Lung microvascular endothelial cell (primary cell): ENCODE measurements around the gene TRPC1. TPM values are rescaled to one million over a fixed set of nuclear protein-coding genes. Genes with fewer than 3 reads are reported as not detected.
"Not testable (repeated sequence)": the region's sequence is repeated elsewhere in the genome, so short reads cannot be mapped to it uniquely, and the experiment has no call there.

Source experiments
- DNase-seq, 2 donors: peaks; one replicate each; pipeline versions ENCODE4 v3.0.0 to v3.0.0-alpha.2; 2010; ENCODE audit warnings: low read depth in 2 of 2
- total RNA-seq: library from RNA; depleted of rRNA; stranded (reverse); fragments of >200 nt; gene quantifications from 2 replicates; pipeline ENCODE4 v1.2.1, GENCODE V29; 2014

Gene TRPC1
- total RNA-seq = 3.8 and 4.8 TPM in 2 replicates

DNA sequence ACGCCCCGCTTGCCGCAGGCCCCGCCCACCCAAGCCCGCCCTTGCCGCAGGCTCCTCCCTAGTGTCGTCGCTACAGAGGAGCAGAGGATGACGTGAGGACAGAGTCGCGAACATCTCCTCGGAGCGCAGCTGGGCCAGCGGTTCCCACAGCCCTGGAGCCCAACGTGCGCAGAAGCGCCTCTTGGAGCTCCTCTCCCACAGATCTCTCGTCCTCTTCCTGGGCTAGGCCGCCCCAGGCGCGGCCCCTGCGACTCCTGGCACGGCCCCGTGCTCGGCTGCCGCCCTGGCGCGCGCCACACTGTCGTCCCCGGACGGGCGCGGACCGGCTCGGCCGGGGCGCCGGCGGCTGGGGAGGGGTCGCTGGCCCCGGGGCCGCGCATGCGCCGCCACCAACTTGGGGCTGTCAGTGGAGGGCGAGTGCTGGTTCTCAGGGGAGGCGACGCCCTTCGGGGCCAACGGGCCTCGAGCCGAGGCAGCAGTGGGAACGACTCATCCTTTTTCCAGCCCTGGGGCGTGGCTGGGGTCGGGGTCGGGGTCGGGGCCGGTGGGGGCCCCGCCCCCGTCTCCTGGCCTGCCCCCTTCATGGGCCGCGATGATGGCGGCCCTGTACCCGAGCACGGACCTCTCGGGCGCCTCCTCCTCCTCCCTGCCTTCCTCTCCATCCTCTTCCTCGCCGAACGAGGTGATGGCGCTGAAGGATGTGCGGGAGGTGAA lies at the start of gene TRPC1:
Gene TRPC1 (plus strand): TSS at position 67 of the 714 bp plus-strand sequence. CDS start 526 bp downstream, at position 593.
- DNase-seq = peak; percentile 84 to 86

GRCh38 chr3:142676151-142676550 lies 47.7 kb upstream of the TRPC1 start:
- DNase-seq = no peak

DNA sequence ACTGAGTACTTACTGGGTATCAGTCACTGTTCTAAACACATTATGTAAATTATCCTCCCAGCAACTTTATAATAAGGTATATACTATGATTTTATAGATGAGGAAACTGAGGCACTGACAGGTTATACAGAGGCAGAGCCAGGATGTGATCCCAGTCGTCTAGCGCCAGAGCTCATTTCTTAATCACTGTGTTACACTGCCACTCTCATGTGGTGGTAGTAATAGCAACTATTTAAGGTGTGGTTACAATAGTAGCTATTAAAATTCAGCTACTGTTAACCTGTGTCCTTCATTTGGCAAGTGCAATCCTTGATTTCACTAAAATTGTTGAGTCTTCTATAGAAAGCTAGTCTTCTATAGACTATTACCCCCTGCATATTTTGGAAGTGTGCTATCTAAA lies 43.1 kb upstream of the TRPC1 start:
- DNase-seq = no peak

GRCh38 chr3:142690613-142691012 lies 33.2 kb upstream of the TRPC1 start:
- no peak for DNase-seq

DNA sequence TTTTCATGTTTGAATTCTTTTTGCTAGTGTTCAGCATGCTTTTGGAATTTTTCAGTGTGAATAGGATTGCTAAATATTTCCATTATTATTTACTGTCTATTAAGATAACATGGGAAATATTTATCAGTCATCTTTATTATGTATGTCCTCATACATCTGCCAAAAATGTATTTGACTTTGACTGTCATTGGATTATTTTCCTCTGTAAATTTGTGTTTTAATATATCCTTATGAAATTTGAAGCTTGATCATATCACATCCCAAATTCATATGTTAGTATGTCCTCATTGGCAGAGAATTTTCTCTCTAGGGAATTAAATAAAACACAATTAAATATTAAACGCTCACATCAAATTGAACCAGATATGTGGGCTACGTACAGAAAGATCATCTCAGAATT lies 32.3 kb upstream of the TRPC1 start:
- DNase-seq = no peak

DNA sequence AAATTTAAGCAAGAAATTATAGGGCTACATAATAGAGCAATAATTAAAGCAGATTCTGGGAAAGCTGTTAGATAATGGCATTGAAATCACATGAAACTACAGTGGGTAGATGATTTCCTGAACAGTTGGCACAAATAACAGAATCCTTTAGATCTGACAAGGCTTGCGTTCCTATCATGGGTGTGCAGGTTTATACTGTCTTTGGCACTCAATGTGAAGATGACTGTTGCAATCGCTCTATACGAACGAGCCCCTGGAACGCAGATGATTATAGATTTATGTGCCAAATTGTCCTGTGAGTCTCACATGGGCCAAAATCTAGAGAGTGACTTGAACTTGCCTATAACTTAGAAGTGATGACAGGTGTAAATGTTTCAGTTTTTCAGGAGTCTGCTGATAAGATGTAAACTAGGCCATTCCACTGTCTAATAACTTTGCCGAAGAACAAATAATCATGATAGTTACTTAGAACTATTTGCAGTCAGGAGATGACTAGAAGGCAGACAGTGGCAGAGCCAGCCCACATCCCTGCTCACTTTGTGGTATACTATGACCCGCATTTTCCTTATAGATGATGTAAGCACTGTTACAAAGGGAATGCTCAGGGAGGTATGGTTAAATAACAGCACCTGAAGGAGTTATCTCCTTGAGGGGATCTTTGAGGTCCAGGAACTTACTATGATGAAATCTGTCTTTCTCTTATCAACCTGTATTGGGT lies 30.5 kb upstream of the TRPC1 start:
- DNase-seq = no peak

DNA sequence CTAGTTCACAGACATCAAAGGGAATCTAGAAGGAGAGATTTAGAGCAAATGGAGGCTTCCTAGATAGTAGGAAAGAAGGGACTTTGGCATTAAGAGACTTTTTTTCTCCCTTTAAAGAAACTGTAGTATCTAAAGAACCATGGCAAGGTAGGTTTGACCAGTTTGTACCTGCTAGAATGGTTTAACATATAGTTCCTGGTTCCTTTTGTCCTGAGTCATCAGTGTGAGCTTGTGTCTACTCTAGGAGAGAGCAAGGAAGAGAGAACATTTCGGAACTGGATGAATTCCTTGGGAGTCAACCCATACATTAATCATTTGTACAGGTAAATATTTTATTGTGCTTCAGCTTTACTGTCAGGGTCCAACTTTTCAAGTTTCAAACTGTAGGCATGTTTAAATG lies 29.6 kb upstream of the TRPC1 start:
- DNase-seq = no peak

GRCh38 chr3:142705198-142705597 lies 18.6 kb upstream of the TRPC1 start:
- DNase-seq = no peak

DNA sequence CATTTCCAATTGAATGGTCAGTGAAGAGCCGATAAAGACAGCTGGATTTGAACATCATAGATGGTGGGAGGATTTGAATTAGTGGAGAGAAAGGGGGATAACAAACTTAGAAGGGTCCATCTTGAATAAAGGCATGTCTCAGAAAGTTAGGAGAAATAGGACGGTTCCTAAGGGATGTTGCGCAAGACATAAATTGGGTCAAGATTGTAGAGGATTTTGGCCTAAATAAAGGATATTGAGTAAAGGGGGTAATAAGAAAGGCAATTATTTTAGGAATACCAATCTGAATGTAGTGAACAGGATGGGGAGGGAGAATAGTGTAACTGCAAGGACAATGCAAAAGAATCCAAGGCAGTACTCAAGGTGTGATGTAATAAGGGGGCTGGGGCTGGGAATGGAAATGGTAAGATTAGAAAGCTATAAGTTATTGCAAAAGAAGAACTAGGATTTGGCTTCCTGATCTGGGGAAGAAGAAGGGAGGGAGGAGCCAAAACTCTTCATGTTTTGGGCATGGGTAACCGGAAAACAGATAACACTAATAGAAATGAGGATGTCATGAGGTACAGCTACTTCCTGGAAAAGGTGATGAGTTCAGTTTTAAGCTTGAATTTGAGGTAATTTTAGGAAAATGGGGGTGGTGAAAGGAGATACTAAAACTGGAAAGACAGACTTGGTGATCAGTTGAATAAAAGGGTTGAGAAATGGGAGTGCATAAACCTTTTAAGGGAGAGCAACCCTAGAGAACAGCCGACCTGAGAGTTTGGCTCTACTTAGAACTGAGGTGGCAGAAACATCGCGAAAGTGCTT lies 17.3 kb upstream of the TRPC1 start:
- no peak for DNase-seq

DNA sequence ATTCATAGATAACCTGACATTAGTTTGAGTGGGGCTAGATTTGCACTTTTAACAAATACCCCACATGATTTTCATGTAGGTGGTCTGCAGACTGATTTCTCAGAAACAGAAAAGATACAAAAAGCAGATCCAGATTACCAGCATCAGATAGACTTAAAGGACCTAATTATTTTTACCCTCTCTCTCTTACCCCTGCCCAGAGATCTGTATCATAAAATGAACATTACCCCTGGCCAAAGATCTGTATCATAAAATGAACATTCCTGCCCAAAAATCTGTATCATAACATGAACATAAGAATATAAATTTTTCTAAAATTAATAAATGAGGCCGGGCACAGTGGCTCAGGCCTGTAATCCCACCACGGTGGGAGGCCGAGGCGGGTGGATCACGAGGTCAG lies 14.6 kb upstream of the TRPC1 start:
- DNase-seq = no peak

- DNase-seq = not testable (repeated sequence)
Observed at GRCh38 chr3:142714882-142715281, 9.0 kb upstream of the TRPC1 start.

GRCh38 chr3:142716102-142716501 lies 7.7 kb upstream of the TRPC1 start:
- DNase-seq = no peak

DNA sequence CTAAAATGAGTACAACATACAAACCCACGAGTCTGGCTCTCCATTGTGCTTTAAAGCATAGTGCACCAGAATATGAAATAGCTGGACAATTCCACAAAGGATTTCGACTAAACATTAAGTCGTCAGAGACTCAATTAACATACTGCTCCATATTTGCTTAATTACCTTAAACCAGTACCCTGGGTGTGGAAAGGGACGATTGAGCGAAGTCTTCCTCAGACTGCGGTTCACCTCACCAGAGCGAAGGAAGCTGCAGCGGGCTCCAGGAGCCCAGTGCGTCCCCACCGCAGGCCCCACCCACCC lies 218 bp upstream of the TRPC1 start:
- no peak for DNase-seq

GRCh38 chr3:142724682-142725356 lies 985 bp downstream of the TRPC1 start:
- DNase-seq = peak; percentile 19 to 38

DNA sequence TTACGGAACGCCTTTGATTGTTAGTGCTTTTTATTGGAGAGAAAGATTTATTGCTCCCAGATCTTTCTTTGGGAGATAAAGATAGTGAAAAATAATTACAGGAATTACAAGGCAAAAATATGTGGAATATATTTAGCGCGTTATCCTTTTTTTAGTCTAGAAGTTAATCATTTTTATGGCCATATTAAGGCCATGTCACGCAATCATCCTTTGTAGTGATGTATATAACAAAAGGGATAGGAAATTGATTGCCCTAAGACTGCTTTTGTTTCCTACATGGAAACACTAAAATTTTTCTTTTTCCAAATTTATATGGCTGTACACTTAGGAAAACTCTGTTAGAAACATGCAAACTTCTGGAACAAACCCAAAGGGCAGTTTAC lies 1.5 kb downstream of the TRPC1 start:
- DNase-seq = no peak

DNA sequence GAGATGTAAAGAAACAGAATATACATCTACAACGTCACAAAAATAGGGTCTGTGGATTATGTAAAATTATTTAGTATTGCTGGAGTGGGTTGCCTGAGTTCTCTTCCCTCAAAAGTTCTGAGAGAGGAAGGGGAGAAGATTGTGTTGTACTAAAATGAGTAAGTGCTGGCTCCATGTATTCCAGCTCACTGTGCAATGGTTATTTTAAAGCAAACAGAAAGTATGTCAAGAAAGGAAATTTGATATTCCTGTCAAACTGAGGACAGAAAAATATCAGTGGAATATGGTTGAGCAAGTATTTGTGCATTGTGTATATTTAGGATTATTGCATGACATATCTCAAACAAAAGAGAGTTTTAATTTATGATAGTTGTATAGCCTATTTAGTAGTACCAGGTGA lies 2.2 kb downstream of the TRPC1 start:
- DNase-seq = no peak

- no peak for DNase-seq
Observed at GRCh38 chr3:142732066-142732465, 8.2 kb downstream of the TRPC1 start.

- DNase-seq = no peak
Observed at GRCh38 chr3:142734834-142735233, 11.0 kb downstream of the TRPC1 start.

GRCh38 chr3:142735462-142735861 lies 11.6 kb downstream of the TRPC1 start:
- DNase-seq = no peak

- no peak for DNase-seq
Observed at GRCh38 chr3:142738396-142738795, 14.6 kb downstream of the TRPC1 start.

GRCh38 chr3:142746646-142747045 lies 22.8 kb downstream of the TRPC1 start:
- DNase-seq = no peak

DNA sequence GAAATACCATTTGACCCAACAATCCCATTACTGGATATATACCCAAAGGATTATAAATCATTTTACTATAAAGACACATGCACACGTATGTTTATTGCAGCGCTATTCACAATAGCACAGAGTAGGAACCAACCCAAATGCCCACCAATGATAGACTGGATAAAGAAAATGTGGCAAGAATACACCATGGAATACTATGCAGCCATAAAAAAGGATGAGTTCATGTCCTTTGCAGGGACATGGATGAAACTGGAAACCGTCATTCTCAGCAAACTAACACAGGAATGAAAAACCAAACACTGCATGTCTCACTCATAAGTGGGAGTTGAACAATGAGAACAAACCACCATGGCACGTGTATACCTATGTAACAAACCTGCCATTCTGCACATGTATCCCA lies 26.7 kb downstream of the TRPC1 start:
- DNase-seq = not testable (repeated sequence)
